ENCODE results near the gene LEPROT. TPM values are rescaled to one million over a fixed set of nuclear protein-coding genes. Genes with fewer than 3 reads are reported as not detected.

The LEPROT gene
- total RNA-seq, 1 donor from 2014 or later: 31.0 TPM

DNA sequence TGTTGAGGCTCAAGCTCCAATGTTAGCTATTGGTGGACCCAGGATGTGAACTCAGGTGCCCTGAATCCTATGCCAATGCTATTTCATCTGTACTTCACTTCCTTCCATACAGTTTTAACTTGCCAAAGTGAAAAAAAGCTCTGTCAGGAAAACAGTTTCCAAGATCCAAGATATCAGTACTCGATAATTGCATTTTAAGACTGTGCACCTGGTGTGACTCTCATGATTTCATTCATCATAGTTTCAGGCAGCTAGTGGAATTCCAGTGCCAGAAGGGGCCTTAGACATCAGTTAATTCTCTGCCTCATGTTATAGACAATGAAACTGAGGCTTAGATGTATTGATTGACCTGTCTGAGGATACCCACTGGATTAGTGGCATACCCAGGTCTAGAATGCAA, 26.5 kb upstream of the LEPROT start:
- Mint-ChIP-seq H3K9me3 (no peaks in the 10 kb centered on the region), H3K27ac (ENCODE audit: unreplicated experiment) (no peak overlapping the region), H3K27me3 (ENCODE audit: low read depth) (no peaks in the 10 kb centered on the region), H3K4me3 (no peak overlapping the region), H3K36me3 (ENCODE audit: low read depth) (no peaks in the 10 kb centered on the region), H3K4me1 (no peaks in the 10 kb centered on the region)
- TF ChIP-seq CTCF (conservative IDR thresholded peaks at IDR 0.05): no peak
- no peak for DNase-seq (ENCODE audit: low read depth, low spot score)

GRCh38 chr1:65395887-65396612, 24.4 kb upstream of the LEPROT start:
- DNase-seq (ENCODE audit: low read depth, low spot score): no peak
- Mint-ChIP-seq H3K36me3 (ENCODE audit: low read depth) (no peaks in the 10 kb centered on the region), H3K27ac (ENCODE audit: unreplicated experiment) (no peak overlapping the region), H3K9me3 (no peaks in the 10 kb centered on the region), H3K4me3 (no peak overlapping the region), H3K27me3 (ENCODE audit: low read depth) (no peaks in the 10 kb centered on the region), H3K4me1 (no peaks in the 10 kb centered on the region)
- no peak for TF ChIP-seq CTCF (conservative IDR thresholded peaks at IDR 0.05)

DNA sequence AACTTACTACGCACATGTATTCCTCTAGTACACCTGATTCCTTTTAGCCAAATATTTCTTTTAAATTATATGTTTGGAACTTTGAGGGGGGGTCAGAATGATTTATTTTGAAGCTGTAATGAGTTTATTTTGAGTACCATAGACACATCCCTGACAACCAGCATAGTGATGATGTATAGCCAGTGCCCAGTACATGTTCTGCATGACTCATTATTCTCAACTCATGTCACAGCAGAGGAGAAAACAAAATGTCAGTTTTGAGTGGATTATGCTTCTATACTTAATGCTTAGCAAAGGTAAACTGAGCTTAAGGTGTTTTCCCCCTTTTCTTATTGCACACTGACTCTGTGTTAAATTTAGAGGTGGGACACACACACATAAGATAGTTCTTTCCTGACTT, 22.4 kb upstream of the LEPROT start:
- no peak for DNase-seq (ENCODE audit: low read depth, low spot score)
- no peaks in the 10 kb centered on the region for H3K4me1 Mint-ChIP-seq

DNA sequence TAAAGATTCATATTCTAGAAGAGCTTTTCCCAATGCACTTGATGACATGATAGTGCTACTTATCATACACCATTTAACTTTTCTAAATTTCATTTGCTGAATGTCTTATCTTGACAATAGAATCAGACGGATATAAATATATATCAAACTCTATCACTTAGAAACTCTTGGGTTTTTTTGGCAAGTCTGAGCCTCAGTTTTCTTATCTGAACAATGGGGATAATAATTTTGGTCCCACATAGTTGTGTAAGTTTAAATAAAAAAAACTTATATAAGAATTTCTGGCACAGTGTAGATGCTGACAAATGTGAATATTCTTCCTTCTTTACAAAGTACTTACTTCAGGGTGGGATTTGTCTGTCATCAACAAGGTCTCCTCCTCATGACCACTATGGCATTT, 21.5 kb upstream of the LEPROT start:
- TF ChIP-seq CTCF (conservative IDR thresholded peaks at IDR 0.05): no peak
- H3K27me3 Mint-ChIP-seq (ENCODE audit: low read depth): no peaks in the 10 kb centered on the region
- no peak for DNase-seq (ENCODE audit: low read depth, low spot score)
- H3K36me3 Mint-ChIP-seq (ENCODE audit: low read depth): no peaks in the 10 kb centered on the region
- no peaks in the 10 kb centered on the region for H3K4me1 Mint-ChIP-seq
- H3K4me3 Mint-ChIP-seq: no peak overlapping the region
- no peak overlapping the region for H3K27ac Mint-ChIP-seq (ENCODE audit: unreplicated experiment)
- no peaks in the 10 kb centered on the region for H3K9me3 Mint-ChIP-seq

More for the DNA sequence above, 22.4 kb upstream of the LEPROT start:
- no peak overlapping the region for H3K27ac Mint-ChIP-seq (ENCODE audit: unreplicated experiment)
- no peak overlapping the region for H3K4me3 Mint-ChIP-seq
- H3K9me3 Mint-ChIP-seq: no peaks in the 10 kb centered on the region
- H3K36me3 Mint-ChIP-seq (ENCODE audit: low read depth): no peaks in the 10 kb centered on the region
- no peak for TF ChIP-seq CTCF (conservative IDR thresholded peaks at IDR 0.05)
- H3K27me3 Mint-ChIP-seq (ENCODE audit: low read depth): no peaks in the 10 kb centered on the region

DNA sequence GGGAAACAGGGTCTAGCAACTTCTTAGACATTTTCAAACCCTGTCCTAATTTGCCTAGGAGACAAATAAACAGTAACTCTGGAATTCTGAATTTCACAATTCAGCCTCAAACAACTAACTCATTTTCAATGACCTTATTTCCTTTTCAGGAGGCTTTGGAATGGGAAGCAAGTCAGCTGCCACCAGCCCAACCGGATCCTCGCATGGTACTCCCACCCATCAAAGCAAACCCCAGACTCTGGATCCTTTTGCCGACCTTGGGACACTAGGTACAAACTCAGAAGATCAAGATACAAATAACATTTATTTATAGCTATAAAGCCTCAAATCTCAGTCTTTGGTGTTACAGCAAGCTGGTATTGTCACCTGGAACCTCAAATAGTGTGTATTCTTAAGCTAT, 18.9 kb upstream of the LEPROT start:
- Mint-ChIP-seq H3K9me3 (peaks cover 2% of the 10 kb centered on the region), H3K27ac (ENCODE audit: unreplicated experiment) (no peak overlapping the region)

More for the DNA sequence above, 18.9 kb upstream of the LEPROT start:
- Mint-ChIP-seq H3K4me1 (no peaks in the 10 kb centered on the region), H3K4me3 (no peak overlapping the region), H3K27me3 (ENCODE audit: low read depth) (peaks cover 11% of the 10 kb centered on the region), H3K36me3 (ENCODE audit: low read depth) (no peaks in the 10 kb centered on the region)
- TF ChIP-seq CTCF (conservative IDR thresholded peaks at IDR 0.05): no peak
- DNase-seq (ENCODE audit: low read depth, low spot score): no peak

Data from neural crest cell (in vitro differentiated cells).